Neural cell (in vitro differentiated cells): Measurements from ENCODE around the gene NBEA. TPM values are rescaled to one million over a fixed set of nuclear protein-coding genes. Genes with fewer than 3 reads are reported as not detected.

ENCODE experiments used
- H2AFZ ChIP-seq: fragments of 200-600, 300-800 bp; sonication (generic), shearing (Covaris generic); 2 replicates; pipeline ENCODE4 v1.6.0; 2014; ENCODE audit warnings: low read depth, mild to moderate bottlenecking, antibody characterized with exemption, low read length, moderate library complexity
- H3F3A ChIP-seq: fragments of 200-600 bp; shearing (Covaris generic); 2 replicates; pipeline ENCODE4 v1.6.1; 2016; ENCODE audit warnings: mild to moderate bottlenecking, moderate library complexity, mixed read lengths, antibody characterized with exemption, low read length; ENCODE audit not compliant: insufficient read depth, poor library complexity, severe bottlenecking
- H3K27ac ChIP-seq: fragments of 200-600, 300-800 bp; sonication (generic), shearing (Covaris generic); 2 replicates; pipeline ENCODE4 v1.5.1; 2014; ENCODE audit warnings: mild to moderate bottlenecking, low read length, moderate library complexity
- H3K27me3 ChIP-seq: fragments of 300-800, 200-600 bp; sonication (generic), shearing (Covaris generic); 2 replicates; pipeline ENCODE4 v1.6.0; 2014; ENCODE audit warnings: mild to moderate bottlenecking, low read depth, low read length, moderate library complexity; ENCODE audit not compliant: insufficient read depth
- H3K36me3 ChIP-seq: fragments of 300-800, 200-600 bp; sonication (generic), shearing (Covaris generic); 2 replicates; pipeline ENCODE4 v1.5.1; 2014; ENCODE audit warnings: mild to moderate bottlenecking, antibody characterized with exemption, low read length, moderate library complexity; ENCODE audit not compliant: insufficient read depth
- H3K4me2 ChIP-seq: fragments of 300-800, 200-600 bp; sonication (generic), shearing (Covaris generic); 2 replicates; pipeline ENCODE4 v1.6.0; 2014; ENCODE audit warnings: mild to moderate bottlenecking, low read length
- H3K4me3 ChIP-seq: fragments of 300-800, 200-600 bp; sonication (generic), shearing (Covaris generic); 2 replicates; pipeline ENCODE4 v1.5.1; 2014; ENCODE audit warnings: mild to moderate bottlenecking, low read length, moderate library complexity
- H3K79me2 ChIP-seq: fragments of 200-600 bp; shearing (Covaris generic); replicated peaks from 2 replicates; pipeline ENCODE4 v1.6.0; 2014; ENCODE audit warnings: mild to moderate bottlenecking, low read length, moderate library complexity; ENCODE audit not compliant: insufficient read depth
- H3K9ac ChIP-seq: fragments of 300-800, 200-600 bp; sonication (generic), shearing (Covaris generic); 2 replicates; pipeline ENCODE4 v1.6.1; 2016; ENCODE audit warnings: mild to moderate bottlenecking, low read length, mixed read lengths
- H3K9me2 ChIP-seq: fragments of 200-600 bp; shearing (Covaris generic); 2 replicates; pipeline ENCODE4 v1.6.1; 2016; ENCODE audit warnings: mild to moderate bottlenecking, low read length, mixed read lengths; ENCODE audit not compliant: insufficient read depth
- H3K9me3 ChIP-seq: fragments of 200-600, 300-800 bp; sonication (generic), shearing (Covaris generic); 2 replicates; pipeline ENCODE4 v1.6.1; 2016; ENCODE audit warnings: mild to moderate bottlenecking, mixed run types, low read length, moderate library complexity, mixed read lengths
- H4K20me1 ChIP-seq: fragments of 200-600 bp; shearing (Covaris generic); 2 replicates; pipeline ENCODE4 v1.6.1; 2016; ENCODE audit warnings: mild to moderate bottlenecking, mixed run types; ENCODE audit not compliant: insufficient read depth
- EP300 ChIP-seq: fragments of 450-650 bp; conservative IDR thresholded peaks from 2 replicates; pipeline ENCODE4 v1.6.1; 2014; ENCODE audit warnings: antibody characterized with exemption, mild to moderate bottlenecking, moderate library complexity; ENCODE audit not compliant: poor library complexity, severe bottlenecking
- EZH2 ChIP-seq: fragments of 200-600, 300-800 bp; shearing (Covaris generic), sonication (generic); IDR thresholded peaks from 2 replicates; pipeline ENCODE4 v1.6.1; 2014; ENCODE audit warnings: antibody characterized with exemption, low read length, borderline replicate concordance, mild to moderate bottlenecking; ENCODE audit not compliant: insufficient read depth, poor library complexity, severe bottlenecking
- MXI1 ChIP-seq: fragments of 450-650 bp; conservative IDR thresholded peaks from 2 replicates; pipeline ENCODE4 v1.6.1; 2014; ENCODE audit warnings: antibody characterized with exemption, mild to moderate bottlenecking; ENCODE audit not compliant: poor library complexity, severe bottlenecking
- POLR2AphosphoS5 ChIP-seq: IDR thresholded peaks from 2 replicates; pipeline ENCODE4 v1.6.1; 2012
- RAD21 ChIP-seq: fragments of 450-650 bp; conservative IDR thresholded peaks from 2 replicates; pipeline ENCODE4 v1.6.1; 2014; ENCODE audit warnings: antibody characterized with exemption, mild to moderate bottlenecking, moderate library complexity
- SMC3 ChIP-seq: fragments of 450-650 bp; conservative IDR thresholded peaks from 2 replicates; pipeline ENCODE4 v1.6.1; 2014; ENCODE audit warnings: antibody characterized with exemption, mild to moderate bottlenecking, moderate library complexity; ENCODE audit not compliant: poor library complexity
- TAF1 ChIP-seq: IDR thresholded peaks from 2 replicates; pipeline ENCODE4 v1.6.1; 2012; ENCODE audit warnings: low read depth
- polyA plus RNA-seq: library from polyadenylated mRNA; depleted of rRNA; stranded (reverse); fragments of >200 nt; gene quantifications from 2 replicates; pipeline ENCODE4 v1.2.3, GENCODE V29; 2014
- TF ChIP-seq, protein P1 (sequence below): IDR thresholded peaks from 2 replicates; pipeline ENCODE4 v1.6.1; 2012; ENCODE audit warnings: borderline replicate concordance
- TF ChIP-seq, protein P2 (sequence below): fragments of 450-650 bp; IDR thresholded peaks from 2 replicates; pipeline ENCODE4 v1.5.1; 2014; ENCODE audit warnings: antibody characterized with exemption, mild to moderate bottlenecking, moderate library complexity; ENCODE audit not compliant: poor library complexity, severe bottlenecking

NBEA gene
- polyA plus RNA-seq, 1 donor from 2014 or later = 55.8 TPM

- Histone ChIP-seq H2AFZ (no peak overlapping the region), H3K79me2 (no peaks in the 10 kb centered on the region), H3K9me3 (no peaks in the 10 kb centered on the region), H3K27ac (no peak overlapping the region), H3K36me3 (no peaks in the 10 kb centered on the region), H3K9ac (no peak overlapping the region), H3K9me2 (no peaks in the 10 kb centered on the region), H3K4me2 (no peak overlapping the region), H4K20me1 (peaks cover 9% of the 10 kb centered on the region), H3F3A (no peaks in the 10 kb centered on the region), H3K27me3 (peaks cover 59% of the 10 kb centered on the region), H3K4me3 (no peak overlapping the region)
- TF ChIP-seq POLR2AphosphoS5 (no peak), MXI1 (no peak), RAD21 (no peak), EZH2 (no peak), TAF1 (no peak), SMC3 (no peak), EP300 (no peak)
- TF ChIP-seq, protein P1, sequence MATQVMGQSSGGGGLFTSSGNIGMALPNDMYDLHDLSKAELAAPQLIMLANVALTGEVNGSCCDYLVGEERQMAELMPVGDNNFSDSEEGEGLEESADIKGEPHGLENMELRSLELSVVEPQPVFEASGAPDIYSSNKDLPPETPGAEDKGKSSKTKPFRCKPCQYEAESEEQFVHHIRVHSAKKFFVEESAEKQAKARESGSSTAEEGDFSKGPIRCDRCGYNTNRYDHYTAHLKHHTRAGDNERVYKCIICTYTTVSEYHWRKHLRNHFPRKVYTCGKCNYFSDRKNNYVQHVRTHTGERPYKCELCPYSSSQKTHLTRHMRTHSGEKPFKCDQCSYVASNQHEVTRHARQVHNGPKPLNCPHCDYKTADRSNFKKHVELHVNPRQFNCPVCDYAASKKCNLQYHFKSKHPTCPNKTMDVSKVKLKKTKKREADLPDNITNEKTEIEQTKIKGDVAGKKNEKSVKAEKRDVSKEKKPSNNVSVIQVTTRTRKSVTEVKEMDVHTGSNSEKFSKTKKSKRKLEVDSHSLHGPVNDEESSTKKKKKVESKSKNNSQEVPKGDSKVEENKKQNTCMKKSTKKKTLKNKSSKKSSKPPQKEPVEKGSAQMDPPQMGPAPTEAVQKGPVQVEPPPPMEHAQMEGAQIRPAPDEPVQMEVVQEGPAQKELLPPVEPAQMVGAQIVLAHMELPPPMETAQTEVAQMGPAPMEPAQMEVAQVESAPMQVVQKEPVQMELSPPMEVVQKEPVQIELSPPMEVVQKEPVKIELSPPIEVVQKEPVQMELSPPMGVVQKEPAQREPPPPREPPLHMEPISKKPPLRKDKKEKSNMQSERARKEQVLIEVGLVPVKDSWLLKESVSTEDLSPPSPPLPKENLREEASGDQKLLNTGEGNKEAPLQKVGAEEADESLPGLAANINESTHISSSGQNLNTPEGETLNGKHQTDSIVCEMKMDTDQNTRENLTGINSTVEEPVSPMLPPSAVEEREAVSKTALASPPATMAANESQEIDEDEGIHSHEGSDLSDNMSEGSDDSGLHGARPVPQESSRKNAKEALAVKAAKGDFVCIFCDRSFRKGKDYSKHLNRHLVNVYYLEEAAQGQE = no peak
- TF ChIP-seq, protein P2, sequence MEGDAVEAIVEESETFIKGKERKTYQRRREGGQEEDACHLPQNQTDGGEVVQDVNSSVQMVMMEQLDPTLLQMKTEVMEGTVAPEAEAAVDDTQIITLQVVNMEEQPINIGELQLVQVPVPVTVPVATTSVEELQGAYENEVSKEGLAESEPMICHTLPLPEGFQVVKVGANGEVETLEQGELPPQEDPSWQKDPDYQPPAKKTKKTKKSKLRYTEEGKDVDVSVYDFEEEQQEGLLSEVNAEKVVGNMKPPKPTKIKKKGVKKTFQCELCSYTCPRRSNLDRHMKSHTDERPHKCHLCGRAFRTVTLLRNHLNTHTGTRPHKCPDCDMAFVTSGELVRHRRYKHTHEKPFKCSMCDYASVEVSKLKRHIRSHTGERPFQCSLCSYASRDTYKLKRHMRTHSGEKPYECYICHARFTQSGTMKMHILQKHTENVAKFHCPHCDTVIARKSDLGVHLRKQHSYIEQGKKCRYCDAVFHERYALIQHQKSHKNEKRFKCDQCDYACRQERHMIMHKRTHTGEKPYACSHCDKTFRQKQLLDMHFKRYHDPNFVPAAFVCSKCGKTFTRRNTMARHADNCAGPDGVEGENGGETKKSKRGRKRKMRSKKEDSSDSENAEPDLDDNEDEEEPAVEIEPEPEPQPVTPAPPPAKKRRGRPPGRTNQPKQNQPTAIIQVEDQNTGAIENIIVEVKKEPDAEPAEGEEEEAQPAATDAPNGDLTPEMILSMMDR = no peak
Measured at GRCh38 chr13:35481777-35482176, 539.7 kb downstream of the NBEA start.

DNA sequence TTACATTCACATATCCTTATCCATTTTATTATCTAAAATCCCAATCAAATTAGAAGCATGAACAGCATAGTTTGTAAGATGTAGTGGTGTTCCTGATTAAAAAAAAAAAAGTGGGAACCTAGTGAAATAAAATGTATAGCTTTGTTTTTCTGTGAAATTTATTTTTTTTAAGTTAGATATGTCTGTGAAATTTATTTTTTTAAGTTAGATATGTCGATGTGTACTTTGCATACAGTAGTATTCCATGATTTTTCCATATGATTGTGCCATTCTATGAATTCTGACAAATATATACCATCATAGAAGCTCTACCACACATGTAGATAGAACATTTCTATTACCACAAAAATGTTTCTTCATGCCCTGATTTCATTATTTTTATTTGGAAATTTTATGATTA lies 540.5 kb downstream of the NBEA start:
- H3K79me2 ChIP-seq = no peaks in the 10 kb centered on the region
- no peak overlapping the region for H3K4me2 ChIP-seq
- H3K27me3 ChIP-seq = peaks cover 52% of the 10 kb centered on the region
- no peak overlapping the region for H2AFZ ChIP-seq
- H3F3A ChIP-seq = no peaks in the 10 kb centered on the region
- no peak overlapping the region for H3K27ac ChIP-seq
- no peak overlapping the region for H3K9ac ChIP-seq
- TF ChIP-seq POLR2AphosphoS5 = no peak
- TF ChIP-seq, protein P1 = no peak
- TF ChIP-seq SMC3 = no peak
- TF ChIP-seq MXI1 = no peak
- no peak overlapping the region for H3K4me3 ChIP-seq
- H4K20me1 ChIP-seq = peaks cover 9% of the 10 kb centered on the region
- H3K36me3 ChIP-seq = no peaks in the 10 kb centered on the region
- no peaks in the 10 kb centered on the region for H3K9me3 ChIP-seq
- no peaks in the 10 kb centered on the region for H3K9me2 ChIP-seq
